HG03378 (cell line): ENCODE measurements around the gene BCL2L1.
"Not testable (repeated sequence)": the region's sequence is repeated elsewhere in the genome, so short reads cannot be mapped to it uniquely, and the experiment has no call there.

Experiments used
- ATAC-seq: cut with Tn5 transposase; IDR thresholded peaks from one replicate; pipeline ENCODE4 v1.9.1; 2021; ENCODE audit warnings: mild to moderate bottlenecking, moderate library complexity; ENCODE audit not compliant: unreplicated experiment

BCL2L1 gene

GRCh38 chr20:31661625-31662371, 60.9 kb downstream of the BCL2L1 start:
- peak; percentile 46 for ATAC-seq

GRCh38 chr20:31654534-31654933, 68.1 kb downstream of the BCL2L1 start:
- no peak for ATAC-seq

- ATAC-seq, result no peak
Observed at GRCh38 chr20:31653561-31653960, 69.1 kb downstream of the BCL2L1 start.

GRCh38 chr20:31652917-31653396, 69.7 kb downstream of the BCL2L1 start:
- ATAC-seq, result no peak

GRCh38 chr20:31648104-31648503, 74.6 kb downstream of the BCL2L1 start:
- ATAC-seq, result not testable (repeated sequence)

GRCh38 chr20:31644701-31645100, 78.0 kb downstream of the BCL2L1 start:
- no peak for ATAC-seq

GRCh38 chr20:31643522-31643921, 79.1 kb downstream of the BCL2L1 start:
- no peak for ATAC-seq

- no peak for ATAC-seq
Observed at GRCh38 chr20:31642837-31643236, 79.8 kb downstream of the BCL2L1 start.

- ATAC-seq, result no peak
Observed at GRCh38 chr20:31641391-31641790, 81.3 kb downstream of the BCL2L1 start.

- ATAC-seq, result no peak
Observed at GRCh38 chr20:31640259-31640658, 82.4 kb downstream of the BCL2L1 start.

- no peak for ATAC-seq
Observed at GRCh38 chr20:31638816-31639215, 83.9 kb downstream of the BCL2L1 start.

- no peak for ATAC-seq
Observed at GRCh38 chr20:31638317-31638716, 84.4 kb downstream of the BCL2L1 start.

GRCh38 chr20:31637660-31638059, 85.0 kb downstream of the BCL2L1 start, which contains the start of gene COX4I2:
Gene COX4I2, plus strand, starts transcription at chr20:31637912. Its CDS starts 1,106 bp downstream, at chr20:31639018.
- no peak for ATAC-seq

- ATAC-seq, result no peak
Observed at GRCh38 chr20:31633339-31633914, 89.2 kb downstream of the BCL2L1 start.

- no peak for ATAC-seq
Observed at GRCh38 chr20:31632548-31633338, 89.9 kb downstream of the BCL2L1 start.

GRCh38 chr20:31630187-31630790, 92.4 kb downstream of the BCL2L1 start:
- no peak for ATAC-seq

- not testable (repeated sequence) for ATAC-seq
Observed at GRCh38 chr20:31628057-31628456, 94.6 kb downstream of the BCL2L1 start.

GRCh38 chr20:31626534-31626933, 96.1 kb downstream of the BCL2L1 start:
- not testable (repeated sequence) for ATAC-seq

- not testable (repeated sequence) for ATAC-seq
Observed at GRCh38 chr20:31623123-31623505, 99.6 kb downstream of the BCL2L1 start.

GRCh38 chr20:31620246-31620645, 102.4 kb downstream of the BCL2L1 start:
- ATAC-seq, result no peak

- no peak for ATAC-seq
Observed at GRCh38 chr20:31617432-31618104, 105.1 kb downstream of the BCL2L1 start.
